MM.1S (cell line): Measurements from ENCODE around the gene HOXB7.

Source experiments
- EZH2 ChIP-seq: fragments of 300-600 bp; sonication (generic); optimal IDR thresholded peaks from 2 replicates; pipeline ENCODE3; 2017; ENCODE audit warnings: low read depth, mild to moderate bottlenecking, antibody characterized with exemption, low read length, mixed read lengths
- EZH2phosphoT487 ChIP-seq: fragments of 300-600 bp; sonication (generic); IDR thresholded peaks from 2 replicates; pipeline ENCODE4 v1.6.1; 2018; ENCODE audit warnings: antibody characterized with exemption, low read length
- TF ChIP-seq, protein P1 (sequence below): fragments of 300-600 bp; sonication (generic); IDR thresholded peaks from 2 replicates; pipeline ENCODE4 v1.5.1; 2016; ENCODE audit warnings: antibody characterized with exemption, low read length, mixed read lengths

GRCh38 chr17:48646183-48647102, 35.6 kb upstream of the HOXB7 start:
- TF ChIP-seq, protein P1, sequence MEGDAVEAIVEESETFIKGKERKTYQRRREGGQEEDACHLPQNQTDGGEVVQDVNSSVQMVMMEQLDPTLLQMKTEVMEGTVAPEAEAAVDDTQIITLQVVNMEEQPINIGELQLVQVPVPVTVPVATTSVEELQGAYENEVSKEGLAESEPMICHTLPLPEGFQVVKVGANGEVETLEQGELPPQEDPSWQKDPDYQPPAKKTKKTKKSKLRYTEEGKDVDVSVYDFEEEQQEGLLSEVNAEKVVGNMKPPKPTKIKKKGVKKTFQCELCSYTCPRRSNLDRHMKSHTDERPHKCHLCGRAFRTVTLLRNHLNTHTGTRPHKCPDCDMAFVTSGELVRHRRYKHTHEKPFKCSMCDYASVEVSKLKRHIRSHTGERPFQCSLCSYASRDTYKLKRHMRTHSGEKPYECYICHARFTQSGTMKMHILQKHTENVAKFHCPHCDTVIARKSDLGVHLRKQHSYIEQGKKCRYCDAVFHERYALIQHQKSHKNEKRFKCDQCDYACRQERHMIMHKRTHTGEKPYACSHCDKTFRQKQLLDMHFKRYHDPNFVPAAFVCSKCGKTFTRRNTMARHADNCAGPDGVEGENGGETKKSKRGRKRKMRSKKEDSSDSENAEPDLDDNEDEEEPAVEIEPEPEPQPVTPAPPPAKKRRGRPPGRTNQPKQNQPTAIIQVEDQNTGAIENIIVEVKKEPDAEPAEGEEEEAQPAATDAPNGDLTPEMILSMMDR: no peak
- TF ChIP-seq EZH2phosphoT487 (no peak), EZH2 (no peak)
